ENCODE results near the gene RPS17. TPM values are rescaled to one million over a fixed set of nuclear protein-coding genes. Genes with fewer than 3 reads are reported as not detected.
"Not testable (repeated sequence)": the region's sequence is repeated elsewhere in the genome, so short reads cannot be mapped to it uniquely, and the experiment has no call there.

RPS17 gene
- total RNA-seq, 1 donor from 2014 or later = 2,071 TPM

- ATAC-seq = no peak
These were observed 4.7 kb upstream of the RPS17 start for GRCh38 chr15:82545002-82545401.

GRCh38 chr15:82544431-82544830 is 4.2 kb upstream of the RPS17 start:
- no peak for ATAC-seq

GRCh38 chr15:82543160-82543559 is 2.9 kb upstream of the RPS17 start:
- no peak for ATAC-seq

GRCh38 chr15:82540984-82541431 is 751 bp upstream of the RPS17 start:
- ATAC-seq = peak; percentile 38

GRCh38 chr15:82539691-82540054 is 584 bp downstream of the RPS17 start:
- ATAC-seq = peak; percentile 3

GRCh38 chr15:82538961-82539690 is 1.1 kb downstream of the RPS17 start:
- no peak for ATAC-seq

GRCh38 chr15:82537351-82537908 is 2.8 kb downstream of the RPS17 start:
- no peak for ATAC-seq

- ATAC-seq = no peak
These were observed 3.6 kb downstream of the RPS17 start for GRCh38 chr15:82536409-82537350.

GRCh38 chr15:82535566-82536408 is 4.5 kb downstream of the RPS17 start:
- no peak for ATAC-seq

- not testable (repeated sequence) for ATAC-seq
These were observed 5.1 kb downstream of the RPS17 start for GRCh38 chr15:82535151-82535550.

- ATAC-seq = not testable (repeated sequence)
These were observed 5.8 kb downstream of the RPS17 start for GRCh38 chr15:82534457-82534861.

GRCh38 chr15:82533801-82534200 is 6.5 kb downstream of the RPS17 start:
- ATAC-seq = peak; percentile 2

GRCh38 chr15:82532991-82533481 is 7.2 kb downstream of the RPS17 start:
- peak; percentile 12 for ATAC-seq

GRCh38 chr15:82532383-82532990 is 7.8 kb downstream of the RPS17 start:
- peak; percentile 45 for ATAC-seq

- peak; percentile 16 for ATAC-seq
These were observed 8.5 kb downstream of the RPS17 start for GRCh38 chr15:82531496-82532382.

- peak; percentile 74 for ATAC-seq
These were observed 9.5 kb downstream of the RPS17 start for GRCh38 chr15:82530606-82531379.

GRCh38 chr15:82530006-82530405 is 10.3 kb downstream of the RPS17 start:
- ATAC-seq = no peak

GRCh38 chr15:82513587-82513986 is 26.7 kb downstream of the RPS17 start:
- ATAC-seq = not testable (repeated sequence)

- not testable (repeated sequence) for ATAC-seq
These were observed 32.6 kb downstream of the RPS17 start for GRCh38 chr15:82507693-82508092.

- ATAC-seq = not testable (repeated sequence)
These were observed 33.2 kb downstream of the RPS17 start for GRCh38 chr15:82507087-82507486.
